IPS-NIHi7 (cell line): Measurements from ENCODE around the gene TCERG1L.
"Not testable (repeated sequence)": the region's sequence is repeated elsewhere in the genome, so short reads cannot be mapped to it uniquely, and the experiment has no call there.

Experiments
- DNase-seq: peaks from one replicate; pipeline ENCODE4 v3.0.0; 2012; ENCODE audit warnings: mixed read lengths; ENCODE audit errors: extremely low spot score

TCERG1L gene

GRCh38 chr10:131186547-131187253, 124.8 kb downstream of the TCERG1L start:
- no peak for DNase-seq

GRCh38 chr10:131184503-131184902, 127.0 kb downstream of the TCERG1L start:
- no peak for DNase-seq

GRCh38 chr10:131183546-131184045, 127.9 kb downstream of the TCERG1L start:
- DNase-seq = no peak

- DNase-seq = no peak
Measured at GRCh38 chr10:131181456-131181855, 130.1 kb downstream of the TCERG1L start.

GRCh38 chr10:131180740-131181415, 130.6 kb downstream of the TCERG1L start:
- no peak for DNase-seq

GRCh38 chr10:131180086-131180485, 131.4 kb downstream of the TCERG1L start:
- no peak for DNase-seq

GRCh38 chr10:131179361-131179760, 132.2 kb downstream of the TCERG1L start:
- DNase-seq = no peak

- no peak for DNase-seq
Measured at GRCh38 chr10:131178521-131179331, 132.8 kb downstream of the TCERG1L start.

GRCh38 chr10:131177431-131178327, 133.8 kb downstream of the TCERG1L start:
- DNase-seq = no peak

GRCh38 chr10:131176907-131177306, 134.6 kb downstream of the TCERG1L start:
- no peak for DNase-seq

GRCh38 chr10:131176324-131176723, 135.2 kb downstream of the TCERG1L start:
- DNase-seq = not testable (repeated sequence)

GRCh38 chr10:131175891-131176290, 135.6 kb downstream of the TCERG1L start:
- DNase-seq = no peak

GRCh38 chr10:131174651-131175540, 136.6 kb downstream of the TCERG1L start:
- no peak for DNase-seq

- no peak for DNase-seq
Measured at GRCh38 chr10:131174211-131174565, 137.3 kb downstream of the TCERG1L start.

GRCh38 chr10:131173484-131174210, 137.9 kb downstream of the TCERG1L start:
- DNase-seq = no peak

- DNase-seq = no peak
Measured at GRCh38 chr10:131172433-131172832, 139.1 kb downstream of the TCERG1L start.

- no peak for DNase-seq
Measured at GRCh38 chr10:131169146-131169545, 142.4 kb downstream of the TCERG1L start.

- DNase-seq = no peak
Measured at GRCh38 chr10:131168238-131168875, 143.2 kb downstream of the TCERG1L start.
